Measurements from ENCODE around the gene SEC14L1.

GRCh38 chr17:77235370-77235941 is 94.7 kb downstream of the SEC14L1 start:
- TF ChIP-seq, protein P1, sequence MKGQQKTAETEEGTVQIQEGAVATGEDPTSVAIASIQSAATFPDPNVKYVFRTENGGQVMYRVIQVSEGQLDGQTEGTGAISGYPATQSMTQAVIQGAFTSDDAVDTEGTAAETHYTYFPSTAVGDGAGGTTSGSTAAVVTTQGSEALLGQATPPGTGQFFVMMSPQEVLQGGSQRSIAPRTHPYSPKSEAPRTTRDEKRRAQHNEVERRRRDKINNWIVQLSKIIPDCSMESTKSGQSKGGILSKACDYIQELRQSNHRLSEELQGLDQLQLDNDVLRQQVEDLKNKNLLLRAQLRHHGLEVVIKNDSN (IDR thresholded peaks at IDR 0.05), result no peak
- TF ChIP-seq CREB1 (IDR thresholded peaks at IDR 0.05; ENCODE audit: low read depth), result no peak
- no peak for TF ChIP-seq RAD21 (IDR thresholded peaks at IDR 0.05; ENCODE audit: low read depth)
- no peak for TF ChIP-seq EP300 (IDR thresholded peaks at IDR 0.05; ENCODE audit: borderline replicate concordance)
- TF ChIP-seq YY1 (IDR thresholded peaks at IDR 0.05; ENCODE audit: low read depth), result no peak

All from Ishikawa (cell line).